LNCAP (cell line): ENCODE results near the gene MIS12.

Experiments
- TF ChIP-seq, protein P1 (sequence below): fragments of 450-650 bp; IDR thresholded peaks from 2 replicates; pipeline ENCODE4 v1.5.1; 2017; ENCODE audit warnings: mild to moderate bottlenecking

Gene MIS12

DNA sequence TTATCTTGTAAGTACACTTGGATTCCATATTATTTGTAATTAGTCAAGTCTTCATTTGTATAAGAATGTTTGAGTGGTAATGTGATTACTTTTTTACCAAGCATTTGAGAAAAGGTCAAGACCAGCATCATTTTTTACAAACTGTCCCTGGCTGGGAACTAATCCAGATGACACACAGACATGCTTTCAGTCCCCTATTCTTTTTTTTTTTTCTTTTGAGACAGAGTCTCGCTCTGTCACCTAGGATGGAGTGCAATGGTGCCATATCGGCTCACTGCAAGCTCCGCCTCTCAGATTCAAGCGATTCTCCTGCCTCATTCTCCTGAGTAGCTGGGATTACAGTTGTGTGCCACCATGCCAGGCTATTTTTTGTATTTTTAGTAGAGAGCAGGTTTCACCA, 4.9 kb upstream of the MIS12 start:
- TF ChIP-seq, protein P1, sequence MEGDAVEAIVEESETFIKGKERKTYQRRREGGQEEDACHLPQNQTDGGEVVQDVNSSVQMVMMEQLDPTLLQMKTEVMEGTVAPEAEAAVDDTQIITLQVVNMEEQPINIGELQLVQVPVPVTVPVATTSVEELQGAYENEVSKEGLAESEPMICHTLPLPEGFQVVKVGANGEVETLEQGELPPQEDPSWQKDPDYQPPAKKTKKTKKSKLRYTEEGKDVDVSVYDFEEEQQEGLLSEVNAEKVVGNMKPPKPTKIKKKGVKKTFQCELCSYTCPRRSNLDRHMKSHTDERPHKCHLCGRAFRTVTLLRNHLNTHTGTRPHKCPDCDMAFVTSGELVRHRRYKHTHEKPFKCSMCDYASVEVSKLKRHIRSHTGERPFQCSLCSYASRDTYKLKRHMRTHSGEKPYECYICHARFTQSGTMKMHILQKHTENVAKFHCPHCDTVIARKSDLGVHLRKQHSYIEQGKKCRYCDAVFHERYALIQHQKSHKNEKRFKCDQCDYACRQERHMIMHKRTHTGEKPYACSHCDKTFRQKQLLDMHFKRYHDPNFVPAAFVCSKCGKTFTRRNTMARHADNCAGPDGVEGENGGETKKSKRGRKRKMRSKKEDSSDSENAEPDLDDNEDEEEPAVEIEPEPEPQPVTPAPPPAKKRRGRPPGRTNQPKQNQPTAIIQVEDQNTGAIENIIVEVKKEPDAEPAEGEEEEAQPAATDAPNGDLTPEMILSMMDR, result no peak

DNA sequence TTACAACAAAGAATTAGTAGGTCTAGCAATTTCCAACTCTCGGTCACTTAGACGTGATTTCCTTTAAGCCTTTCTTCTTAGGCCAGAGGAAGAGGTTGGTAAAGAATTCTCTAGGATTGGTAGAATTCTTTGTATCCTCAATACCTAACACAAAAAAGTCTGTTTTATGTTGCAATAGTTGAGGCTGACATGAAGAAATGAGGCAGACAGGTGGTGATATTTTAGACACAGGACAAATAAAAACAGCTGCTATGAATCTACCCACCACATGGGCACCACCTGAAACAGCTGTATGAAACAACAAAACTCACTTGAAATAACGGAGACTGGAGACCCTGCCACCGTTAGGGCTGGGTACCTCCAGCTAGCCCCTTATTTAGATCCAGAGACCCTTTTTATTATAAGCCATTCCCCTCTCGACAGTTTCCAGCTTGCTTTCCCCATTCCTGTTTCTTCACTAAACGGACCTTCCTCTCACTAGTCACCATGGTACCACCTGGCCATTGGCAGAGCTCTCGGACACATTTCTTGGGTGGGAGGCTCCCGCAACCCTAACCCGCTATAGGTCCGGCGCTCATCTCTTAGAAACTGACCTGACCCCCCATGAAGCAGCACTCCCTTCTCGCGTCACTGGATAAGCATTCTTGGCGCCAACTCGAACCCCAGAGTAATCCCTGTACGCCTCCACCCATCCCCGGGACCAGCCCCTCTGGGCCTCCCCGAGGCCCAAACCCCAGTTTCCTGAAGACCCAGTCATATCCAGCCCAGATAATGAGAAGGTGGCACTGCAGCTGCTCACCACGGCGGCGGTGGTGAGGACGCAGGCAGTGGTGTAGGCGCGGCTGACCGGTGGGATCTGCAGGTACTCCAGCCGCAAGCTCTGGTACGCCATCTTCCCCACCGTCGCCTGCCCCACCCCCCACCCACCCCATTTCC, 828 bp upstream of the MIS12 start, which contains the start of gene DERL2:
Gene DERL2, minus strand, starts transcription at position 909 of the 936 bp plus-strand sequence. Its CDS starts 17 bp downstream, at position 892.
- TF ChIP-seq, protein P1, result no peak

DNA sequence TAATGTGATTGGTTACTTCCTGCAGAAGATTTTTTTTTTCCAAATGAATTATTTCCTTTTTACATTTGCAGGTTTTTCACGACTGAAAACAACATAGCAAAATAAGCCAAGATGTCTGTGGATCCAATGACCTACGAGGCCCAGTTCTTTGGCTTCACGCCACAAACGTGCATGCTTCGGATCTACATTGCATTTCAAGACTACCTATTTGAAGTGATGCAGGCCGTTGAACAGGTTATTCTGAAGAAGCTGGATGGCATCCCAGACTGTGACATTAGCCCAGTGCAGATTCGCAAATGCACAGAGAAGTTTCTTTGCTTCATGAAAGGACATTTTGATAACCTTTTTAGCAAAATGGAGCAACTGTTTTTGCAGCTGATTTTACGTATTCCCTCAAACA, 2.4 kb downstream of the MIS12 start:
- TF ChIP-seq, protein P1, result no peak

DNA sequence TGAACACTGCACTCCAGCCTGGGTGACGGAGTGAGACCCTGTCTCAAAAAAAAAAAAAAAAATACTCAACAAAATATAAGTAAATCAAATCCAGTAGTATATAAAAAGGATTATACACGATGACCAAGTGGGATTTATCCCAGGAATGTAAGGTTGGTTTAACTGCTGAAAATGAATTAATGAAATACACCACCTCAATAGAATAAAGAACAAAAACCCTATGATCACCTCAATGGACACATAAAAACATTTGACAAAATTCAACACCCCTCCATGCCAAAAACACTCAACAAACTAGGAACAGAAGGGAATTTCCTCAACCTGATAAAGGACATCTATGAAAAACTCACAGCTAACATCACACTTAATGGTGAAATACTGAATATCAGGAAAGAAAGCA, 6.6 kb downstream of the MIS12 start:
- TF ChIP-seq, protein P1, result no peak

DNA sequence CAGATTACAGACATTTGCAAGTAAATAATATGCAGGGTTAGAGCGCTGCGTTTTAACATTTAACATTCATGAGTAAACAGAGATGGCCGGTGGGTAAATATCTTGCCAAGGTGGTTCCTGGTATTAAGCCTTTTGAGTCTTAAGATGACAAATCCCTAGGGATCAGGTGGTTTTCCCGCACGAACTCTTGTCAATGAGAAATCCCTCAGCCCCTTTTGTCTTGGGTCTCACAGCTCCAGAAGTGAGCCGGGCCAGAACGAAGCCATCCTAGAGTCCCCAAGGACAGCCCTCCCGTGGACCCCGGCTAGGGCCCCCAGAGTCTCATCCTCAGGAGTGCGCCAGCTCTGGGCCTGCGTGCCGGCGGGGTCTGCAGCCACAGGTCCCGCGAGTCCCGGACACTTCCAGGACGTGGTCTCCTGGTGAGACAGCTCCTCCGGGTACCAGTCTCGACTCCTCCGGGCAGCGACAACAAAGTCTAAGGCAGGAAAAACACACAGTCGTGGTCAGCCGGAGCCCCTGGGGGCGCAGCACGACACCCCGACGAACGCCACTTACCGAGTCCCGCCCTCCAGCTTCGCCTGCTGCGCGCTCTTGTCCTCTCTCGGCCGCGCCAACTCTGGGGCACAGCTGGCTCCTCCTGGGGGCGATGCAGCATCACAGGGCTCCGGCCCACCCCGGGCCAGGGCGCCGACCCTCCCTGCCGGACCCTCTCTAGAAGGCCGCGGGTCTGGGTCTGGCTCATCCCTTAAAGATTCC, 13.3 kb downstream of the MIS12 start:
- TF ChIP-seq, protein P1, result no peak

DNA sequence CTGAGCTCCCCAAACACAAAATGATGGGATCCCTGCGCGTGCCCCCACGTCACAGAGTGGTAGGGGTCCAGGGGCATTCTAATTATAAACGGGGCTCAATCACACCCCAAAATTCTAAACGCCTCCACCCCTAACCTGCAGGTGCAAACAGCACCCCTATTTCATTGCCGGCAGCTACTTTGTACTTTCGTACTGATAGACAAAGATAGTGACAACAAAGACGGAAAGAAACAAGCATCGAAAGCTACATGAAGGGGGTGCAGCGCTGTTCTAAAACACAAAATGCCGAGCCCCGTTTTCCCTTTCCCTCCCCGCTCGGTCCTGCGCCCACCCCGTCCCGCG, 13.9 kb downstream of the MIS12 start:
- TF ChIP-seq, protein P1, result no peak

DNA sequence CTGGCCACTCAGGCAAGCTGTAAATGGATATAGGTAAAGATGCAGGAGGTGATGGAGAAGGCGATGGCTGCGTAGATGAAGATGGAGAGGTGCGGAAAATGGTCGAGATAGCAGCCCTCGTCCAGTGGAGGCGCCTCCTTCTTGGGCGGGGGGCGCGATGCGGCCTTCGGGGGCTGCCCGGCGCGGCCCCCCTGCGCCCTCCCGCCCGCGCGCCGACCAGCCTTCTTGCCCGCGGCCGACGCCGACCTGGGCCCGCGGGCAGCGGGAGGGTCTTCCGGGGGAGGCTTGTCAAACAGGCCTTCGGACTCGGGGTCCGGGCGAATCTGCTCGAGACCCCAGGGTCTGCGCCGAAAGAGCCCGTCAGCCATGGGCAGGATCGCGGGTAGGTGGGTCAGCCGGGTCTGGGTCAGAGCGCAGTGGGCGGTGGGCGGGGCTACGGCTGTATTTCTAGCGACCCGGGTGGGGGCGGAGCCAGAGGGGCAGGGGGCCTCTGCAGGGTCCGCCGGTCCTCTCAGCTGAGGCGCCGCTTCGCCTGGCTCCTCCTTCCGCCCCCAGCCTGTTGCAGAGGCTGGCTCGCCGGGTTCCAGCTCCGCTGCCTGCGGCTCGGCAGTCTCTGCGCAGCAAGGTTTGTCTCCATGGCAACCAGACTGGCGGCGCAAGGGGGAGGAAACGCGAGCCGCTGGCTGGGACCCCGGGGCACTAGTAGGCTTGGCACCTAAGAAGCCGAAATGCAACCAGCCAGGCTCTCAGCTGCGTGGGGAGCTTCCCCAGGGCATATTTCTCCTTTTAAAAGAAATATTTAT, 14.4 kb downstream of the MIS12 start:
- TF ChIP-seq, protein P1, result no peak
